ENCODE data around the gene DNAAF9. TPM values are rescaled to one million over a fixed set of nuclear protein-coding genes. Genes with fewer than 3 reads are reported as not detected.

Gene DNAAF9
- total and polyA plus RNA-seq, 12 donors: 6.9 to 26.1 (median 18.1) TPM

DNA sequence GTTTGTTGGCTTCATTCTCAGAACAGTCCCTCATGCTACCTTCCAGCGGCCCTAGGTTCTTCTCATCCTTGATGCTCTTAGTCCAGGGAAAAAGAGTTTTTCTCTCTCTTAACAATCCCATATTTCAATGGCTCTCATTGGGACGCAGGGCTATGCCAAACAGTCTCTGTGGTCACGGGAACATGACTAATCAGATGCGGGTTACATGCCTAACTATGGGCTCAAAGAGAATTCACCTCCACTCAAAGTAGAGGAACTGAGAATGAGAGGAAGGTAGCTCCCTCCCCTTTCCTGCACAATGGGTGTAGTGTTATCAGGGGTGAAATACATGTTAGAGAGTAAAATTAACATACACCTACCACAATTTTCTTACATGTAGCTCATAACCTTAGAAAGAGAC lies 45.2 kb upstream of the DNAAF9 start:
- DNase-seq: no peak
- Histone ChIP-seq H3K4me3 (no peak overlapping the region), H3K27ac (no peak overlapping the region), H3K27me3 (no peaks in the 10 kb centered on the region), H3K36me3 (replicated peaks in 1 of 2) (no peaks in the 10 kb centered on the region), H3K9me3 (replicated peaks in 1 of 3) (no peaks in the 10 kb centered on the region), H3K4me1 (replicated peaks in 1 of 2) (no peaks in the 10 kb centered on the region)
- WGBS, 4 donors: 78 to 82% (median 82%) methylated on average over 4 of the region's 4 CpGs
- no peak for TF ChIP-seq POLR2A (IDR thresholded peaks at IDR 0.05)
- TF ChIP-seq, protein P1, sequence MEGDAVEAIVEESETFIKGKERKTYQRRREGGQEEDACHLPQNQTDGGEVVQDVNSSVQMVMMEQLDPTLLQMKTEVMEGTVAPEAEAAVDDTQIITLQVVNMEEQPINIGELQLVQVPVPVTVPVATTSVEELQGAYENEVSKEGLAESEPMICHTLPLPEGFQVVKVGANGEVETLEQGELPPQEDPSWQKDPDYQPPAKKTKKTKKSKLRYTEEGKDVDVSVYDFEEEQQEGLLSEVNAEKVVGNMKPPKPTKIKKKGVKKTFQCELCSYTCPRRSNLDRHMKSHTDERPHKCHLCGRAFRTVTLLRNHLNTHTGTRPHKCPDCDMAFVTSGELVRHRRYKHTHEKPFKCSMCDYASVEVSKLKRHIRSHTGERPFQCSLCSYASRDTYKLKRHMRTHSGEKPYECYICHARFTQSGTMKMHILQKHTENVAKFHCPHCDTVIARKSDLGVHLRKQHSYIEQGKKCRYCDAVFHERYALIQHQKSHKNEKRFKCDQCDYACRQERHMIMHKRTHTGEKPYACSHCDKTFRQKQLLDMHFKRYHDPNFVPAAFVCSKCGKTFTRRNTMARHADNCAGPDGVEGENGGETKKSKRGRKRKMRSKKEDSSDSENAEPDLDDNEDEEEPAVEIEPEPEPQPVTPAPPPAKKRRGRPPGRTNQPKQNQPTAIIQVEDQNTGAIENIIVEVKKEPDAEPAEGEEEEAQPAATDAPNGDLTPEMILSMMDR (IDR thresholded peaks at IDR 0.05): no peak
- intact Hi-C loops (cut with DNase I): no loop called here

DNA sequence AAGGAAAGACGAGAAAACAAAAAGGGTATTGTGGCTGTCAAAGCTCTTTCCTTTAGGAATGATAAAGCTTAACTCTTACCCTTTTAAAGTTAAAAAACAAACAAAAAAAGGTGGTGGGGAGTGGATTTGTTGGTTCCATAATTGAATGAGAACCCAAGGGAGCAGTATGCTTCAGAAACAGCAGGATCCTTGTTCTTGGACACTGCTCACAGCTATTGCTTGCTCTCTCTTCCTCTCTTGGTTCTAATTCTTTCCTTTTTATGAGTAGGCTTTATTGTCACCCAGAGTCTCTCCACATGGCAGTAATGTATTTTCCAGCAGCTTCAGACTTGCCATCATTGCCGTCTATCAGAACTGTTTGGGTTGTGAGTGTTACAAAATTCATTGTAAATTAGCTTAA lies 44.7 kb upstream of the DNAAF9 start:
- DNase-seq: no peak
- H3K4me1 ChIP-seq (replicated peaks in 1 of 2): no peaks in the 10 kb centered on the region
- no peaks in the 10 kb centered on the region for H3K36me3 ChIP-seq (replicated peaks in 1 of 2)
- H3K4me3 ChIP-seq: no peak overlapping the region
- intact Hi-C loops (cut with DNase I): no loop called here
- no peak for TF ChIP-seq POLR2A (IDR thresholded peaks at IDR 0.05)
- TF ChIP-seq, protein P1 (IDR thresholded peaks at IDR 0.05): no peak
- WGBS, 4 donors: 75 to 81% (median 78%) methylated on average over 2 of the region's 2 CpGs
- no peaks in the 10 kb centered on the region for H3K9me3 ChIP-seq (replicated peaks in 1 of 3)
- H3K27me3 ChIP-seq: no peaks in the 10 kb centered on the region
- no peak overlapping the region for H3K27ac ChIP-seq

DNA sequence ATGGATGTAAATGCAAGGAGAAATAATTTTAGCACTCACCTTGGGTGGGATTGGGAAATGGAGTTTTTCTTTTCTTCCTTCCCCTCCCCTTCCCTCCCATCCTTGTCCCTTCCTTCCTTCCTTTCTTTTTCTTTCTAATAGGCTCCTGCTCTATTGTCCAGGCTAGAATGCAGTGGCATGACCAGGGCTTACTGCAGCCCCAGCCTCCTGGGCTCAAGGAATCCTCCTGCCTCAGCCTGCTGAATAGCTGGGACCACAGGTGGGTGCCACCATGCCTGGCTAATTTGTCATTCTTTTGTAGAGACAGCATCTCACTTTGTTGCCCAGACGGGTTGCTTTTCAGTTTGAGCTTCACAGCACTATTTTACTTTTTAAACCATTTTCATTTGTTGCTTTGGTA lies 41.9 kb upstream of the DNAAF9 start:
- Histone ChIP-seq H3K4me3 (no peak overlapping the region), H3K27me3 (no peaks in the 10 kb centered on the region), H3K27ac (no peak overlapping the region), H3K36me3 (replicated peaks in 1 of 2) (no peaks in the 10 kb centered on the region), H3K4me1 (replicated peaks in 1 of 2) (no peaks in the 10 kb centered on the region), H3K9me3 (replicated peaks in 1 of 3) (no peaks in the 10 kb centered on the region)
- 62 to 80% (median 73%) methylated on average over 1 of the region's 1 CpG for WGBS, 4 donors
- intact Hi-C loops (cut with DNase I): no loop called here
- no peak for TF ChIP-seq POLR2A (IDR thresholded peaks at IDR 0.05)
- TF ChIP-seq, protein P1 (IDR thresholded peaks at IDR 0.05): no peak
- no peak for DNase-seq

DNA sequence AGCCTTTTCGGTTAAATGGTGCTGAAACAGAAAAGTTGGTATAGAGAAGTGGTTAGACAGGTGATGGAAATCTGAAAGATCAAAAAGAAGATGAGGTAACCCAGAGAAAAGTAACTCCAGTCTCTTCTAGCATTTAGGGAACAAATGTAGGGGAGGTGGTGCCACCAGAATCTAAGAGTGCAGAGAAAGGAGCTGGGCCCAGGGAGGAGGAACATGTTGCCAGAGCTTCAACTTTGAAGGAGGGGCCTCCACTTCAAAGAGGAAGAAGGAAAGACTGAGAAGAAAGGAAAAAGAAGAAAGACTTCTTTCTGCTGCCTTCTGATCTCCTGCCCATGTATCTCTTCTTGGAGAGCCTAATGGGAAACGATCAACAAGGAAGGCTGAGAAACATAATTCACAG lies 39.9 kb upstream of the DNAAF9 start:
- Histone ChIP-seq H3K9me3 (replicated peaks in 1 of 3) (no peaks in the 10 kb centered on the region), H3K27me3 (no peaks in the 10 kb centered on the region), H3K27ac (no peak overlapping the region), H3K36me3 (replicated peaks in 1 of 2) (no peaks in the 10 kb centered on the region), H3K4me1 (replicated peaks in 1 of 2) (no peaks in the 10 kb centered on the region), H3K4me3 (no peak overlapping the region)
- 79 to 85% (median 82%) methylated on average over 2 of the region's 2 CpGs for WGBS, 4 donors
- intact Hi-C loops (cut with DNase I): no loop called here
- no peak for DNase-seq
- TF ChIP-seq POLR2A (IDR thresholded peaks at IDR 0.05): no peak
- TF ChIP-seq, protein P1 (IDR thresholded peaks at IDR 0.05): no peak

Measured in adrenal gland (tissue), 12 donors.